RWPE2 (cell line): ENCODE results near the gene MRPL51.

Experiments used
- ATAC-seq: fragments of 200-7000 bp; cut with Tn5 transposase; 3 replicates; pipeline ENCODE4 v1.9.1; 2021; ENCODE audit warnings: low read depth
- DNase-seq: peaks from one replicate; pipeline ENCODE4 v3.0.0-alpha.2; 2020; ENCODE audit warnings: low spot score
- H3K27ac ChIP-seq: fragments of 450-650 bp; 2 replicates; pipeline ENCODE4 v1.5.1; 2017; ENCODE audit warnings: mild to moderate bottlenecking; ENCODE audit not compliant: poor library complexity, severe bottlenecking
- H3K27me3 ChIP-seq: fragments of 250-450 bp; sonication (Bioruptor Pico); 2 replicates; pipeline ENCODE4 v1.5.1; 2021; ENCODE audit warnings: mild to moderate bottlenecking, moderate library complexity; ENCODE audit not compliant: insufficient read depth, poor library complexity, severe bottlenecking
- H3K36me3 ChIP-seq: fragments of 250-450 bp; sonication (Bioruptor Pico); 2 replicates; pipeline ENCODE4 v1.5.1; 2020; ENCODE audit warnings: low read depth, mild to moderate bottlenecking, moderate library complexity
- H3K4me1 ChIP-seq: fragments of 250-450 bp; sonication (Bioruptor Pico); 2 replicates; pipeline ENCODE4 v1.5.1; 2021; ENCODE audit warnings: mild to moderate bottlenecking, moderate library complexity; ENCODE audit not compliant: insufficient read depth, poor library complexity, severe bottlenecking
- H3K4me3 ChIP-seq: fragments of 250-450 bp; sonication (Bioruptor Pico); 2 replicates; pipeline ENCODE4 v1.5.1; 2021; ENCODE audit warnings: mild to moderate bottlenecking, moderate library complexity; ENCODE audit not compliant: severe bottlenecking
- H3K9me3 ChIP-seq: fragments of 250-450 bp; sonication (Bioruptor Pico); 2 replicates; pipeline ENCODE4 v1.5.1; 2021; ENCODE audit warnings: mild to moderate bottlenecking, moderate library complexity; ENCODE audit not compliant: severe bottlenecking
- CTCF ChIP-seq: fragments of 450-650 bp; IDR thresholded peaks from one replicate; pipeline ENCODE4 v1.5.1; 2017; ENCODE audit warnings: mild to moderate bottlenecking, moderate library complexity; ENCODE audit not compliant: poor library complexity, severe bottlenecking

Gene MRPL51

GRCh38 chr12:6536894-6537579 is 44.0 kb upstream of the MRPL51 start:
- H3K27ac ChIP-seq = peak overlapping the region; percentile 98
- ATAC-seq = no peak
- peak overlapping the region; percentile 87 for H3K4me3 ChIP-seq
- no peak for DNase-seq
- no peaks in the 10 kb centered on the region for H3K9me3 ChIP-seq
- no peaks in the 10 kb centered on the region for H3K27me3 ChIP-seq
- H3K4me1 ChIP-seq = peaks cover 26% of the 10 kb centered on the region
- no peak for TF ChIP-seq CTCF
- peaks cover 45% of the 10 kb centered on the region for H3K36me3 ChIP-seq

- Histone ChIP-seq H3K9me3 (no peaks in the 10 kb centered on the region), H3K4me1 (peaks cover 28% of the 10 kb centered on the region), H3K4me3 (peak overlapping the region; percentile 87), H3K36me3 (peaks cover 52% of the 10 kb centered on the region), H3K27me3 (no peaks in the 10 kb centered on the region), H3K27ac (peak overlapping the region; percentile 98)
- TF ChIP-seq CTCF = no peak
- DNase-seq = no peak
- no peak for ATAC-seq
Measured at GRCh38 chr12:6535960-6536847, 43.1 kb upstream of the MRPL51 start.

- no peaks in the 10 kb centered on the region for H3K9me3 ChIP-seq
- H3K27ac ChIP-seq = peak overlapping the region; percentile 98
- DNase-seq = no peak
- TF ChIP-seq CTCF = no peak
- no peaks in the 10 kb centered on the region for H3K27me3 ChIP-seq
- peaks cover 24% of the 10 kb centered on the region for H3K4me1 ChIP-seq
- H3K4me3 ChIP-seq = peak overlapping the region; percentile 87
- no peak for ATAC-seq
- H3K36me3 ChIP-seq = peaks cover 58% of the 10 kb centered on the region
Measured at GRCh38 chr12:6535697-6535946, 42.6 kb upstream of the MRPL51 start.

GRCh38 chr12:6534945-6535696 is 42.1 kb upstream of the MRPL51 start:
- TF ChIP-seq CTCF = no peak
- peak overlapping the region; percentile 98 for H3K27ac ChIP-seq
- DNase-seq (no peak), ATAC-seq (no peak)
- peaks cover 63% of the 10 kb centered on the region for H3K36me3 ChIP-seq
- no peaks in the 10 kb centered on the region for H3K9me3 ChIP-seq
- no peaks in the 10 kb centered on the region for H3K27me3 ChIP-seq
- peak overlapping the region; percentile 87 for H3K4me3 ChIP-seq
- H3K4me1 ChIP-seq = peaks cover 21% of the 10 kb centered on the region

GRCh38 chr12:6534695-6534944 is 41.6 kb upstream of the MRPL51 start:
- Histone ChIP-seq H3K4me3 (peak overlapping the region; percentile 87), H3K9me3 (no peaks in the 10 kb centered on the region), H3K27me3 (no peaks in the 10 kb centered on the region), H3K27ac (peak overlapping the region; percentile 98), H3K36me3 (peaks cover 68% of the 10 kb centered on the region), H3K4me1 (peaks cover 16% of the 10 kb centered on the region)
- no peak for ATAC-seq
- no peak for DNase-seq
- no peak for TF ChIP-seq CTCF
